H1 (cell line): ENCODE results near the gene PIM2. TPM values are rescaled to one million over a fixed set of nuclear protein-coding genes. Genes with fewer than 3 reads are reported as not detected.

Source experiments
- polyA plus RNA-seq, 7 experiments: library from polyadenylated mRNA; depleted of rRNA in 3 of 7; stranded (reverse) in 5 of 7; unstranded in 2 of 7; fragments of >200 nt in 5 of 7; fragments of 200-250 nt in 2 of 7; gene quantifications; 1 replicate in 5 of 7; 2 replicates in 1 of 7; 4 replicates in 1 of 7; pipeline versions ENCODE4 v1.2.1 to v1.2.3, GENCODE V29; 2011 to 2013; ENCODE audit warnings: missing spikeins in 2 of 7, mixed read lengths in 2 of 7
- total RNA-seq: library from RNA; stranded (reverse); fragmentation: NEBNext Ultra II Directional; extraction: Animal tissue kit (Norgen Biotek cat#: 25700); gene quantifications from 2 replicates; pipeline ENCODE4 v1.2.1, GENCODE V29; 2021
- TF ChIP-seq, protein P1 (sequence below): fragments of 300-600 bp; sonication (generic); IDR thresholded peaks from 2 replicates; pipeline ENCODE4 v1.7.1; 2012; ENCODE audit warnings: low read length, moderate library complexity, mild to moderate bottlenecking, inconsistent platforms; ENCODE audit not compliant: insufficient replicate concordance

The PIM2 gene
- total and polyA plus RNA-seq, 2 of the 8 experiments (the other 6 are each of a cell fraction or from before 2014, with no cell fraction given): 180 to 203 TPM

GRCh38 chrX:48894891-48895290, 23.9 kb downstream of the PIM2 start (continued):
- TF ChIP-seq, protein P1, sequence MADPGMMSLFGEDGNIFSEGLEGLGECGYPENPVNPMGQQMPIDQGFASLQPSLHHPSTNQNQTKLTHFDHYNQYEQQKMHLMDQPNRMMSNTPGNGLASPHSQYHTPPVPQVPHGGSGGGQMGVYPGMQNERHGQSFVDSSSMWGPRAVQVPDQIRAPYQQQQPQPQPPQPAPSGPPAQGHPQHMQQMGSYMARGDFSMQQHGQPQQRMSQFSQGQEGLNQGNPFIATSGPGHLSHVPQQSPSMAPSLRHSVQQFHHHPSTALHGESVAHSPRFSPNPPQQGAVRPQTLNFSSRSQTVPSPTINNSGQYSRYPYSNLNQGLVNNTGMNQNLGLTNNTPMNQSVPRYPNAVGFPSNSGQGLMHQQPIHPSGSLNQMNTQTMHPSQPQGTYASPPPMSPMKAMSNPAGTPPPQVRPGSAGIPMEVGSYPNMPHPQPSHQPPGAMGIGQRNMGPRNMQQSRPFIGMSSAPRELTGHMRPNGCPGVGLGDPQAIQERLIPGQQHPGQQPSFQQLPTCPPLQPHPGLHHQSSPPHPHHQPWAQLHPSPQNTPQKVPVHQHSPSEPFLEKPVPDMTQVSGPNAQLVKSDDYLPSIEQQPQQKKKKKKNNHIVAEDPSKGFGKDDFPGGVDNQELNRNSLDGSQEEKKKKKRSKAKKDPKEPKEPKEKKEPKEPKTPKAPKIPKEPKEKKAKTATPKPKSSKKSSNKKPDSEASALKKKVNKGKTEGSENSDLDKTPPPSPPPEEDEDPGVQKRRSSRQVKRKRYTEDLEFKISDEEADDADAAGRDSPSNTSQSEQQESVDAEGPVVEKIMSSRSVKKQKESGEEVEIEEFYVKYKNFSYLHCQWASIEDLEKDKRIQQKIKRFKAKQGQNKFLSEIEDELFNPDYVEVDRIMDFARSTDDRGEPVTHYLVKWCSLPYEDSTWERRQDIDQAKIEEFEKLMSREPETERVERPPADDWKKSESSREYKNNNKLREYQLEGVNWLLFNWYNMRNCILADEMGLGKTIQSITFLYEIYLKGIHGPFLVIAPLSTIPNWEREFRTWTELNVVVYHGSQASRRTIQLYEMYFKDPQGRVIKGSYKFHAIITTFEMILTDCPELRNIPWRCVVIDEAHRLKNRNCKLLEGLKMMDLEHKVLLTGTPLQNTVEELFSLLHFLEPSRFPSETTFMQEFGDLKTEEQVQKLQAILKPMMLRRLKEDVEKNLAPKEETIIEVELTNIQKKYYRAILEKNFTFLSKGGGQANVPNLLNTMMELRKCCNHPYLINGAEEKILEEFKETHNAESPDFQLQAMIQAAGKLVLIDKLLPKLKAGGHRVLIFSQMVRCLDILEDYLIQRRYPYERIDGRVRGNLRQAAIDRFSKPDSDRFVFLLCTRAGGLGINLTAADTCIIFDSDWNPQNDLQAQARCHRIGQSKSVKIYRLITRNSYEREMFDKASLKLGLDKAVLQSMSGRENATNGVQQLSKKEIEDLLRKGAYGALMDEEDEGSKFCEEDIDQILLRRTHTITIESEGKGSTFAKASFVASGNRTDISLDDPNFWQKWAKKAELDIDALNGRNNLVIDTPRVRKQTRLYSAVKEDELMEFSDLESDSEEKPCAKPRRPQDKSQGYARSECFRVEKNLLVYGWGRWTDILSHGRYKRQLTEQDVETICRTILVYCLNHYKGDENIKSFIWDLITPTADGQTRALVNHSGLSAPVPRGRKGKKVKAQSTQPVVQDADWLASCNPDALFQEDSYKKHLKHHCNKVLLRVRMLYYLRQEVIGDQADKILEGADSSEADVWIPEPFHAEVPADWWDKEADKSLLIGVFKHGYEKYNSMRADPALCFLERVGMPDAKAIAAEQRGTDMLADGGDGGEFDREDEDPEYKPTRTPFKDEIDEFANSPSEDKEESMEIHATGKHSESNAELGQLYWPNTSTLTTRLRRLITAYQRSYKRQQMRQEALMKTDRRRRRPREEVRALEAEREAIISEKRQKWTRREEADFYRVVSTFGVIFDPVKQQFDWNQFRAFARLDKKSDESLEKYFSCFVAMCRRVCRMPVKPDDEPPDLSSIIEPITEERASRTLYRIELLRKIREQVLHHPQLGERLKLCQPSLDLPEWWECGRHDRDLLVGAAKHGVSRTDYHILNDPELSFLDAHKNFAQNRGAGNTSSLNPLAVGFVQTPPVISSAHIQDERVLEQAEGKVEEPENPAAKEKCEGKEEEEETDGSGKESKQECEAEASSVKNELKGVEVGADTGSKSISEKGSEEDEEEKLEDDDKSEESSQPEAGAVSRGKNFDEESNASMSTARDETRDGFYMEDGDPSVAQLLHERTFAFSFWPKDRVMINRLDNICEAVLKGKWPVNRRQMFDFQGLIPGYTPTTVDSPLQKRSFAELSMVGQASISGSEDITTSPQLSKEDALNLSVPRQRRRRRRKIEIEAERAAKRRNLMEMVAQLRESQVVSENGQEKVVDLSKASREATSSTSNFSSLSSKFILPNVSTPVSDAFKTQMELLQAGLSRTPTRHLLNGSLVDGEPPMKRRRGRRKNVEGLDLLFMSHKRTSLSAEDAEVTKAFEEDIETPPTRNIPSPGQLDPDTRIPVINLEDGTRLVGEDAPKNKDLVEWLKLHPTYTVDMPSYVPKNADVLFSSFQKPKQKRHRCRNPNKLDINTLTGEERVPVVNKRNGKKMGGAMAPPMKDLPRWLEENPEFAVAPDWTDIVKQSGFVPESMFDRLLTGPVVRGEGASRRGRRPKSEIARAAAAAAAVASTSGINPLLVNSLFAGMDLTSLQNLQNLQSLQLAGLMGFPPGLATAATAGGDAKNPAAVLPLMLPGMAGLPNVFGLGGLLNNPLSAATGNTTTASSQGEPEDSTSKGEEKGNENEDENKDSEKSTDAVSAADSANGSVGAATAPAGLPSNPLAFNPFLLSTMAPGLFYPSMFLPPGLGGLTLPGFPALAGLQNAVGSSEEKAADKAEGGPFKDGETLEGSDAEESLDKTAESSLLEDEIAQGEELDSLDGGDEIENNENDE: no peak
